MM.1S (cell line): ENCODE data around the gene REELD1.

Experiments used
- DNase-seq: peaks from one replicate; pipeline ENCODE4 v3.0.0-alpha.2; 2015
- H2AFZ ChIP-seq: fragments of 300-600 bp; sonication (generic); 2 replicates; pipeline ENCODE4 v1.6.0; 2016; ENCODE audit warnings: antibody characterized with exemption, low read length
- H3F3A ChIP-seq: fragments of 300-600 bp; sonication (generic); 2 replicates; pipeline ENCODE4 v1.6.1; 2016; ENCODE audit warnings: mild to moderate bottlenecking, antibody characterized with exemption, low read length, moderate library complexity, mixed read lengths; ENCODE audit not compliant: insufficient read depth
- H3K27ac ChIP-seq: fragments of 300-600 bp; sonication (generic); 2 replicates; pipeline ENCODE4 v1.5.1; 2016; ENCODE audit warnings: mild to moderate bottlenecking, low read length
- H3K27me3 ChIP-seq: fragments of 300-600 bp; sonication (generic); replicated peaks from 2 replicates; pipeline ENCODE4 v1.6.0; 2016; ENCODE audit warnings: low read length; ENCODE audit not compliant: insufficient read depth
- H3K36me3 ChIP-seq: fragments of 300-600 bp; sonication (generic); replicated peaks from 2 replicates; pipeline ENCODE4 v1.6.1; 2016; ENCODE audit warnings: mild to moderate bottlenecking, low read length, mixed read lengths; ENCODE audit not compliant: insufficient read depth
- H3K4me1 ChIP-seq: fragments of 300-600 bp; sonication (generic); 2 replicates; pipeline ENCODE4 v1.6.1; 2016; ENCODE audit warnings: low read length, mixed read lengths
- H3K4me2 ChIP-seq: fragments of 300-600 bp; sonication (generic); 2 replicates; pipeline ENCODE4 v1.6.0; 2016; ENCODE audit warnings: low read depth, low read length
- H3K4me3 ChIP-seq: fragments of 300-600 bp; sonication (generic); 2 replicates; pipeline ENCODE4 v1.5.1; 2016; ENCODE audit warnings: low read length, mixed read lengths
- H3K79me2 ChIP-seq: fragments of 300-600 bp; sonication (generic); 2 replicates; pipeline ENCODE4 v1.6.1; 2016; ENCODE audit warnings: mixed run types, low read length, mixed read lengths
- H3K9ac ChIP-seq: fragments of 300-600 bp; sonication (generic); 2 replicates; pipeline ENCODE4 v1.6.1; 2016; ENCODE audit warnings: low read length, mixed read lengths
- H3K9me2 ChIP-seq: fragments of 300-600 bp; sonication (generic); replicated peaks from 2 replicates; pipeline ENCODE4 v1.6.1; 2016; ENCODE audit warnings: mild to moderate bottlenecking, low read length, mixed read lengths; ENCODE audit not compliant: insufficient read depth
- H3K9me3 ChIP-seq: fragments of 300-600 bp; sonication (generic); replicated peaks from 2 replicates; pipeline ENCODE4 v1.6.1; 2016; ENCODE audit warnings: mild to moderate bottlenecking, low read length, mixed read lengths; ENCODE audit not compliant: insufficient read depth
- H4K20me1 ChIP-seq: fragments of 300-600 bp; sonication (generic); 2 replicates; pipeline ENCODE4 v1.6.1; 2016; ENCODE audit warnings: mild to moderate bottlenecking, low read length, moderate library complexity, mixed read lengths; ENCODE audit not compliant: insufficient read depth
- EZH2 ChIP-seq: fragments of 300-600 bp; sonication (generic); optimal IDR thresholded peaks from 2 replicates; pipeline ENCODE3; 2017; ENCODE audit warnings: low read depth, mild to moderate bottlenecking, antibody characterized with exemption, low read length, mixed read lengths
- EZH2phosphoT487 ChIP-seq: fragments of 300-600 bp; sonication (generic); IDR thresholded peaks from 2 replicates; pipeline ENCODE4 v1.6.1; 2018; ENCODE audit warnings: antibody characterized with exemption, low read length
- TF ChIP-seq, protein P1 (sequence below): fragments of 300-600 bp; sonication (generic); IDR thresholded peaks from 2 replicates; pipeline ENCODE4 v1.5.1; 2016; ENCODE audit warnings: antibody characterized with exemption, low read length, mixed read lengths

REELD1 gene

DNA sequence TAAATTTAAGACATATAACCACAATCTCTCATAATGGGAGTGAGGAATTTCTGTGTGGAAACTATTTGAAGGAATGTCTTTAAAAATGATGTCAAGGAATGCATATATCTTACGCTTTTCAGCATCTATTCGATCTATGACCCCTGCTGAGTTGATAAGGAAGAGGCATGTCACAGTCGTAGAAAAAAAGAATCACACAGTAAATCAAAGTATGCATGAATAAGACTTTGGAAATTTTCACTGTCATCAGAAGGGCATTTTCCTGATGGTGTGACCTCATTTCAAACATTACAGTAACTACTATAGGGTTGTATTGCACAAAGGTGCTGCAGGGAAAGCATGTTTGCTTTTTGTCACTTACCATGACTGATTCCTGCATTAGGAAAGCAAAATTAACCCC, 41.5 kb downstream of the REELD1 start:
- TF ChIP-seq, protein P1, sequence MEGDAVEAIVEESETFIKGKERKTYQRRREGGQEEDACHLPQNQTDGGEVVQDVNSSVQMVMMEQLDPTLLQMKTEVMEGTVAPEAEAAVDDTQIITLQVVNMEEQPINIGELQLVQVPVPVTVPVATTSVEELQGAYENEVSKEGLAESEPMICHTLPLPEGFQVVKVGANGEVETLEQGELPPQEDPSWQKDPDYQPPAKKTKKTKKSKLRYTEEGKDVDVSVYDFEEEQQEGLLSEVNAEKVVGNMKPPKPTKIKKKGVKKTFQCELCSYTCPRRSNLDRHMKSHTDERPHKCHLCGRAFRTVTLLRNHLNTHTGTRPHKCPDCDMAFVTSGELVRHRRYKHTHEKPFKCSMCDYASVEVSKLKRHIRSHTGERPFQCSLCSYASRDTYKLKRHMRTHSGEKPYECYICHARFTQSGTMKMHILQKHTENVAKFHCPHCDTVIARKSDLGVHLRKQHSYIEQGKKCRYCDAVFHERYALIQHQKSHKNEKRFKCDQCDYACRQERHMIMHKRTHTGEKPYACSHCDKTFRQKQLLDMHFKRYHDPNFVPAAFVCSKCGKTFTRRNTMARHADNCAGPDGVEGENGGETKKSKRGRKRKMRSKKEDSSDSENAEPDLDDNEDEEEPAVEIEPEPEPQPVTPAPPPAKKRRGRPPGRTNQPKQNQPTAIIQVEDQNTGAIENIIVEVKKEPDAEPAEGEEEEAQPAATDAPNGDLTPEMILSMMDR = no peak
- TF ChIP-seq EZH2phosphoT487 = no peak
- no peak for TF ChIP-seq EZH2
- Histone ChIP-seq H3K9me3 (no peaks in the 10 kb centered on the region), H3K9ac (no peak overlapping the region), H3K79me2 (no peaks in the 10 kb centered on the region), H3K27ac (no peak overlapping the region), H3K4me2 (no peak overlapping the region), H3K36me3 (no peaks in the 10 kb centered on the region), H3K9me2 (no peaks in the 10 kb centered on the region), H2AFZ (no peak overlapping the region), H3F3A (no peaks in the 10 kb centered on the region), H3K4me3 (no peak overlapping the region), H4K20me1 (no peaks in the 10 kb centered on the region), H3K27me3 (no peaks in the 10 kb centered on the region), H3K4me1 (no peaks in the 10 kb centered on the region)
- DNase-seq = no peak

DNA sequence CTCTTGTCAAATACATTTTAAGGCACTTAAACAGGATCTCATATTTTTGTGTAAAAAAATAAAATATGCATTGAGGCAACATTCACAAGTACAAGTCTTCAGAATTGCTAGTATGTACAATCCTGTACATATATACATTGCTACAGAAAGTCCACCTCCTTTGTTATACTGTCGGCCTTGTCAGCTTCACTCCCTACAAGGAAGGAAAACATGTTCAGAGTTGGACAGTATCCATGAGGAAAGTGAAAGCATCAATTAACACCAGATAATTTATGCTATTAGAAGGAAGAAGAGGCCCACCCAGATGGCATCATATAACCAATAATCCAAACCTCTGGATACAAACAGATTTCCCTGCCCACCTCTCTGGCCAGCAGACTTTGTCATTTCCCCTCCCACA, 42.0 kb downstream of the REELD1 start:
- Histone ChIP-seq H2AFZ (no peak overlapping the region), H3K9me3 (no peaks in the 10 kb centered on the region), H3K4me3 (no peak overlapping the region), H3K4me1 (no peaks in the 10 kb centered on the region), H3K27ac (no peak overlapping the region), H3K36me3 (no peaks in the 10 kb centered on the region), H3F3A (no peaks in the 10 kb centered on the region), H3K9me2 (no peaks in the 10 kb centered on the region), H3K9ac (no peak overlapping the region), H3K4me2 (no peak overlapping the region), H3K27me3 (no peaks in the 10 kb centered on the region), H3K79me2 (no peaks in the 10 kb centered on the region), H4K20me1 (no peaks in the 10 kb centered on the region)
- no peak for DNase-seq
- TF ChIP-seq, protein P1 = no peak
- no peak for TF ChIP-seq EZH2
- TF ChIP-seq EZH2phosphoT487 = no peak

DNA sequence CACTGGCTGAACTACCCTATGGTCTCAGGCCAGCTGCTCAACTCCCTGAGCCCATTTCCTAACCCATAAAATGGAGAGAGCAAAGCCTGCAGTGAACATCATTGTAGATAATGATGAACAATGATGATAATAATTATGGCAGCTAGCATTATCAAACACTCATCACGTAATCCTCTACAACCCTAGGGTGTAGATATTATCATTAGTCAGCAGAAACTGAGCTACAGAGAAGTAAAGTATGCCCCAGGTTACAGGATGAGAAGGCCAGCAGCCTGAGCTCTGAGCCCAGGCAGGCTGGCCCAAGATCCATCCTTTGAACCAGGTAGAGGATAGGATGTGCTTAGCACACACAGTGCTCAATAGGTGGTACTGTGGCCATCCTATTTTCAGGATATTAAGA, 43.2 kb downstream of the REELD1 start:
- Histone ChIP-seq H3K27ac (no peak overlapping the region), H3K9ac (no peak overlapping the region), H3K9me3 (no peaks in the 10 kb centered on the region), H3K27me3 (no peaks in the 10 kb centered on the region), H2AFZ (no peak overlapping the region), H3K79me2 (no peaks in the 10 kb centered on the region), H3K4me1 (no peaks in the 10 kb centered on the region), H3K4me3 (no peak overlapping the region), H3F3A (no peaks in the 10 kb centered on the region), H4K20me1 (no peaks in the 10 kb centered on the region), H3K36me3 (no peaks in the 10 kb centered on the region), H3K9me2 (no peaks in the 10 kb centered on the region), H3K4me2 (no peak overlapping the region)
- DNase-seq = no peak
- TF ChIP-seq EZH2 (no peak), EZH2phosphoT487 (no peak)
- TF ChIP-seq, protein P1 = no peak

DNA sequence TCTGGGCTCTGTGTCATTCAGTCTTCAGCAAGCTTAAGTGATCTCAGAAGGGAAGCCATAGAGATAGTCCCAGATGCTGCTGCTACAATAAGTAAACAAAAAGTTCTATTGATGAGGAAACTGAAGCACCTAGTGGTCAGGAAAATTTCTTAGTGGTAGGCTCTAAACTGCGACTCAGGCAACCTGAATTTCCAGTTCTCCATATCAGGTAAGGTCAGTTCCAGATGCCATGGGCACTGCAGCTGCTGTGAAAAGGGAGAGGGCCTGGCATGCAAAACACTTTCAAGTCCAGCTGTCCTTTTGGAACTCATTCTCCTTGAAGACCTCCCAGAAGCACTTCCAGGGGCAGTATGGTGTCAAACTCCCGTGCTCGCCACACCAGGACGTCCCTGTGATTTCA, 46.2 kb downstream of the REELD1 start:
- Histone ChIP-seq H3K4me1 (no peaks in the 10 kb centered on the region), H3K4me3 (no peak overlapping the region), H3K9me3 (no peaks in the 10 kb centered on the region), H3K9ac (no peak overlapping the region), H3K27ac (no peak overlapping the region), H3K4me2 (no peak overlapping the region), H3F3A (no peaks in the 10 kb centered on the region), H4K20me1 (no peaks in the 10 kb centered on the region), H3K36me3 (no peaks in the 10 kb centered on the region), H3K79me2 (no peaks in the 10 kb centered on the region), H2AFZ (no peak overlapping the region), H3K9me2 (no peaks in the 10 kb centered on the region), H3K27me3 (no peaks in the 10 kb centered on the region)
- no peak for DNase-seq
- TF ChIP-seq, protein P1 = no peak
- no peak for TF ChIP-seq EZH2
- no peak for TF ChIP-seq EZH2phosphoT487
